Skeletal muscle cell (primary cell): Measurements from ENCODE around the gene TCEAL3.
"Not testable (repeated sequence)": the region's sequence is repeated elsewhere in the genome, so short reads cannot be mapped to it uniquely, and the experiment has no call there.

Source experiments
- DNase-seq: peaks from one replicate; pipeline ENCODE4 v3.0.0-alpha.2; 2010; ENCODE audit warnings: low read depth
- H3K4me3 ChIP-seq: 2 replicates; pipeline ENCODE4 v1.5.1; 2011; ENCODE audit warnings: low read depth, mild to moderate bottlenecking, control low read depth, low read length, moderate library complexity

TCEAL3 gene, protein sequence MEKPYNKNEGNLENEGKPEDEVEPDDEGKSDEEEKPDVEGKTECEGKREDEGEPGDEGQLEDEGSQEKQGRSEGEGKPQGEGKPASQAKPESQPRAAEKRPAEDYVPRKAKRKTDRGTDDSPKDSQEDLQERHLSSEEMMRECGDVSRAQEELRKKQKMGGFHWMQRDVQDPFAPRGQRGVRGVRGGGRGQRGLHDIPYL

DNA sequence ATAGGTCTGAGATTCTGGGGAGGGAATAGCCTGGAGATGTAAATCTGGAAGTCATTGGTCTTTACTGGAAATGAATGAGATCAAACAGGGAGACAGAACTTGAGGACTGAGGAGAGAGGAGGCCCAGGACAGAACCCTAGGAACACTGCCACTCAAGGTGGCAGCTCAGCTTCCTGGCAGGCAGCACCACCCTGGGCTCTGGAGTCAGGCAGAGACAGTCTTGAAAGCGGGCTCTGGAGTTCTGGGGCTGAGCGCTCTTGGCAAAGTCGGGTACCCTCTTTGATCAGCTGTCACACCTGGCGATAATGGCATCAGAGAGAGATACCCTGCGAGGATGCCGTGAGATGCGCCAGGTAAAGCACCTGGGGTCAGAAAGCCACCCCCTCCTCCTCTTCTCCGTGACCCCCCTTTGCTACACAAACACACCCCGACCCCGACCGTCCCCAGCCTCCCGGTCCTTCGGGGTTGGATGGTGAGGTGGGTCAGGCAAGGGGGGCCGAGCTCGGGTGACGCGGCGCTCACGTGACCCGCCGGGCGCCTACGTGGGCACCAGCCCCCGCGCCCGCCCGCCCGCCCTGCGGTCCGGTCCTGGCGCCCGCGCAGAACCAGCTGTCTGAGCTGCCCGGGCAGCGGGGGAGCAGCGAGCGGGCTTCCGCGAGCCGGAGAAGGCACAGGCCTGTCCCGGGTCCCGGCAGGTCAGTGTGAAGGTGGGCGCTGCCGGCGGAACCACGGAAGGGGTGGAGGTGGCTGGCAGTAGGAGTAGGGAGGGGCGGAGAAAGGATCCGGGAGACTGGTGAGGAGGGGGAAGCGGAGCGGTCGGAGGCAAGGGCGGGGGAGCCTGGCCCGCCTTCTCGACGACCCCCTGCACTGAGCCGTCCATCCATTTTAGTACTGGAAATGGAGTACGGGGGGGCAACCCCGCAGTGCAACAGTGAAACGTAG, at the start of gene TCEAL3:
TSS of gene TCEAL3 (plus strand) at position 600 of the 942 bp plus-strand sequence. CDS start 1,102 bp downstream, outside the sequence.
- peak within 1 kb of the TSS; percentile 64 for H3K4me3 ChIP-seq
- DNase-seq = no peak

DNA sequence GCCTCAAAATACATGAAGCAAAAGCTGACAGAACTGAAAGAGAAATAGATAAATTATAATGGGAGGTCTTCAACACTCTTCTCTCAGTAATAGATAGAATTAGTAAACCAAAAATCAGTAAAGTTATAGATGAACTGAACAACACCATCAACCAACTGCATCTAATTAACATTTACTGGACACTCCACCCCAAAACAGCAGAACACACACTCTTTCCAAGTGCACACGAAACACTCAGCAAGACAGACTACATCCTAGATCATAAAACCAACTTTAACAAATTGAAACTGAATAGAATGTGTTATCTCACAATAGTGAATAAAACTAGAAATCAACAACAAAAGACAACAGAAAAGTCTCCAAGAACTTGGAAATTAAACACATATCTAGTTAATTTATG, 47.5 kb upstream of the TCEAL3 start:
- no peak for DNase-seq
- H3K4me3 ChIP-seq = no peak overlapping the region

DNA sequence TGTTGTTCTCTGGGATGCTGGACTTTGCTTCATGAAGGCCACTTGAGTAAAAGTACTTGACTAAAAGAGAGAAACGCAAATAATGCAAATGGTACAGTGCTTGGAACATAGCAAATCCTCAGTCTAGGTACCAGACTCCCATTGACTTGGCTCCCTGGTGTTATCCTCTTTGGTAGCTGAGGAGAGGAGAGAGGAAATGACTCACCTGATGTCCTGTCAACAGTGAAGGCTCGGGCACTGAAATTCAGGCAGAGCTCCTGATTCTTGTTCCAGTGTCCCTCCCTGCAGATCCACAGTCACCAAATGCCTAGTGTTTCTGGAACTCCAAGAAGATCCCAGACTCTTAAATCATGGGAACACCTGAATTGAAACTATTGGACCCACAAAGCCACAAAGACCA, 45.0 kb upstream of the TCEAL3 start:
- H3K4me3 ChIP-seq = no peak overlapping the region
- no peak for DNase-seq

DNA sequence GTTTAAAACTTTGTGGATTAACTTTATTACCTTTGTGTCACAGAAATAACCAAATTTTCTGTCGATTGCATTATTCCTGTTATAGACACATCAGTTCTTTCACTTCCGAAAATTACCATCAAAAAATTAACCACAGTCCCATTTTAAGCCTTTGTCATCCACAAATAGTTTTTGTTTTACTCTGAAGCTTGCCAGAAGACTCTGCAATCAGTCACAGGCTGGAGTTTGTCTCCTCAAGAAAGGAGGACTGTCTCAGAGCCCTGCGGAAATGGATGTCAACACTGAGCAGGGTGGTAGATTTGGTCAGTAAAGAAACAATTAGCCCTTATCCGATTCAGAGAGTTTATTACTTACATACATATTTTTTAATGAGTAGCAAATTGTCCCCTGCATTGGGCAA, 42.6 kb upstream of the TCEAL3 start:
- DNase-seq = no peak
- H3K4me3 ChIP-seq = no peak overlapping the region

DNA sequence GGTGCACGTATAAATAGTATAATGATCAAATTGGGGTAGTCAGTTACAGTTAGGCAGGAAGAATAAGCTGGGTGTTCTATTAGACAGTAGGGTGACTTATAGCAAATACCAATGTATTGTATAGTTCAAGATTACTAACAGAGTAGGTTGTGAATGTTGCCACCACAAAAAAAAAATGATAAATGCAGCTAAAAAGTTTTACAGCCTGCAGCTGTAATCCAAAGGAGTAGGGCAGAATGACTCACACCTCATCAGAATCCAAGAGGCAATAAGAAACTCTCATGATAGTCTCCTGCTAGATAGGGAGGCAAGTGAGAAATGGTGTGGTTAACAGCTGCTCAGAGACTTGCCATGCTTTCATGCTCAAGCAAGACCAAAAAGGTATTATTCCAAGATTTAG, 42.0 kb upstream of the TCEAL3 start:
- H3K4me3 ChIP-seq = no peak overlapping the region
- DNase-seq = peak; percentile 59

DNA sequence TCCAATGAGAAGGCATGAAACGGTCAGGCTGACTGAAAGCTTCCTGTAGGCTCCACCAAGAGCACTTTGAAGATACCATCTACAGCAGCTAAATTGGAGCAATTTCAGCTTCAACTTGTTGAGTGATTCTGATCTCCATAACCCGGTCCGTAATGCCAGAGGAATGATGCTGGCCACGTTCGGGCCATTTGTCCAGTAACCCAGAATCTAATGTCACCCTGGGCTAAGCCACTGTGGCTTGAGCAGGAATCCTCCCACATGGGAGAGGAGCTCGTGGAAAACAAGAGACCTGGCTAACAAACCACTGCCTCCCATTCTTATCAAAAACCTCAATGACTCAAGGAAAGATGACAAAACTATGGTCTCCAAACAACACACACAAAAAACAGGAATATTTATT, 36.6 kb upstream of the TCEAL3 start:
- no peak for DNase-seq
- no peak overlapping the region for H3K4me3 ChIP-seq

DNA sequence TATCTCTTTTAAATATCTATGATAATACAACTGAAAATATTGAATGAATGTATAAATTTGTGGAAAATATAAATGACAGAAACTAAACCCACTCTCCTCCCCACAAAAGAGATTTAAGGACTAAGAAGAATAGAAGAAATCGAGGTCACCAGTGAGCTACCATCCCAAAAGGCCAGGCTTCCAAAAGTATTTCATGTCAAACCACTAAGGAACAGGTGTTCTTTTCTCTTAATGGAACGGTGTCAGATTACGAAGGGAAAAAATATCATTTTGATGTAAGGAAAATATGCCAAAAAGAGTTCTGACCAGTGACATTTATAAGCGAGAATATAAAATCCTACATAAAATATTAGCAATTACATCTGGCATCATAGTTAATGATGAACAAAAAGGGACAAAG, 36.0 kb upstream of the TCEAL3 start:
- no peak for DNase-seq

DNA sequence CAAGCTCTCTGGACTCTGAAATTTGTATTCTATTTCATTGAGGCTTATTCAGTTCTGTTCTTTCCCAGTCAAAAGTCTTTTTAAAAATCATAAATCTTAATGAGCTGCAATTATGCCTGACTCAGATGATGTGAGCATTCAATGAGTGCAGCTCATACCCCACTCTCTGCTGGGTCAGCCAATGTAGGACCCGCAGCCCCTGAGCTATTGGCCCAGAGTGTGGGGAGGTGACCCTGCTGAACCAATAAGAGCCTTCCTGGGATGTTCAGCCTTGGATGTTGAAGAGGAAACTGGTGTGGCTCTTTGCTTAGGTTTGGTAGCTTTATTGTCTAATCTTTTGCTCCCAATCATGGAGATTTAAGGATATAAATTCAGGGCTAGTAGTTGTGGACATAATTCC, 34.6 kb upstream of the TCEAL3 start:
- H3K4me3 ChIP-seq = no peak overlapping the region
- no peak for DNase-seq

More for the DNA sequence above, 36.0 kb upstream of the TCEAL3 start:
- H3K4me3 ChIP-seq = no peak overlapping the region

DNA sequence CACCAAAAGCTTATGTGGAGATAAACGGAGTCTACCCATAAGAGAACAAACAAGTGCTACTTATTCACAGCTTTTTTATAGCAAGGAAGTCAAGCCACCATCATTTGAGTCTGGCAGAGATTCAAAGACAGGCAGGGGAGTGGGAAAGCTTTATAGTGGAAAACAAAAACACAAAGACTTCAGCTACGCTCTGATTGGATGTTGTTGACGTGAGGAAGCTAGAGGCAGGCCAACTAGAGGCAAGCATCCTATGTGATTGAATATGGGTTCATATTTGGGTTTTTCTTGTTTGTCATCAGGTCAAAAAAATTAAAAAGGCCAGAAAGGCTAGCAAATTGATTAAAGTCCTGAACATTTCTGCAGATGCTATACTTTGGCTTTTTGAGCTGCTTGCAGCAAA, 23.2 kb upstream of the TCEAL3 start:
- H3K4me3 ChIP-seq = no peak overlapping the region
- DNase-seq = no peak

DNA sequence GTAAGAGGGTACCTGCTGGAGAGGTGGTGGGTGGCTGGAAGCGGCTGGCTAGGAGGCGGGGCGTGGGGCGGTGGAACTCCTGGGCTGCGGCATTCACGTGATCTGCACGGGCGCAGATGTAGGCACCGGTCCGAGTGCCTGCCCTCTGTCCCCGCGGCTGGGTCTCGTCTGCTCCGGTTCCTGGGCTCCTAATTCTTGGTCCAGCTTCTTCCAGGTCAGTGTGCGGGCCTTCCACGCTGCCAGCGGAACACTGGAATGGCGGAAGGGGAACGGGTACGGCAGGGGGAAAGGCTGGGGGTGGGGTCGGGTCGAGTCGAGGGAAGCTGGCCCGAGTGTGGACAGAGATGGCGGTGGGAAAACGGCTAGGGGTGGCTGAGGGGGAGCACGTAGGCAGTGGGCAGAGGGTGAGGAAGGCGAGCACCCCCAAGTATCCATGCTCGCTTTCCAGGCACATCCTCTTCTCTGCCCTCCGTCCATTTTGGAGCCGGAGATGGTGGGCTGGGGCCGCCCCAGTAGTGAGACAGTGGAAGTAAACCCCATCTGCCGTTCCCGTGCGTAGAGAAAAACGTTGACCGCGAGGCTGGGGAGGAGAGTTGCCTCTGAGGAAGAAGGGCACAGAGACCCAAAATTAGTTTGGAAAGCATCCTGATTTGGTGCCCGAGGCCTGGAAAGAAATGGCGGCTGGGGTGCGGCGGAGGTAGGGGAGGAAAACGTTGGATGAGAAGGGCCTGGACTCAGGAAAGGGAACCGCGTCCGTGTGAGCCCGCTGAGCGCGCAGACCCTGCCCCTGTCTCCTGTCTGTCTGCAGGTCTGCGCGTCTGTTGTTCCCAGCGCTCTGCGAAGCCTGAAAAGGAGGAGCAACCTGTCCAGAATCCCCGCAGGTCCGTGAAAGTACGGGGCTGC, 22.1 kb upstream of the TCEAL3 start, which contains the start of gene TCEAL4:
TSS of gene TCEAL4 (plus strand) at position 105 of the 903 bp plus-strand sequence. CDS start 1,161 bp downstream, outside the sequence.
- DNase-seq = no peak
- peak within 1 kb of the TSS; percentile 60 for H3K4me3 ChIP-seq

DNA sequence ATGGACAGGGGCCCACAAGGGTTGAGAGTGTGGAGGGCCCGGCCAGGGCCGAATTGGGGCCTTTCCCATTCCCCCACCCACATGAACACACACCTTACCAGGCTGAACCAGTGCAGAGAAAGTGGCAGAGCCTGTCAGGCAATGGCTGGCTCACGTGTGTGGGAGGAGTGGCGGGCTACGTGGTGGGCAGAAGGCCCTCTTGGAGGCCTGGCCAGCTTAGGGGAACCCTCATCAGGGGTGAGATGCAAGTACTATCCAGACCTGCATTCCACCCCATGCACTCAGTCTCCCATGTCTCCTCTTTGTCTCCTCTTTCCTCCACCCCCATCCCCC, 21.5 kb upstream of the TCEAL3 start:
- peak overlapping the region; percentile 60 for H3K4me3 ChIP-seq
- DNase-seq = no peak

DNA sequence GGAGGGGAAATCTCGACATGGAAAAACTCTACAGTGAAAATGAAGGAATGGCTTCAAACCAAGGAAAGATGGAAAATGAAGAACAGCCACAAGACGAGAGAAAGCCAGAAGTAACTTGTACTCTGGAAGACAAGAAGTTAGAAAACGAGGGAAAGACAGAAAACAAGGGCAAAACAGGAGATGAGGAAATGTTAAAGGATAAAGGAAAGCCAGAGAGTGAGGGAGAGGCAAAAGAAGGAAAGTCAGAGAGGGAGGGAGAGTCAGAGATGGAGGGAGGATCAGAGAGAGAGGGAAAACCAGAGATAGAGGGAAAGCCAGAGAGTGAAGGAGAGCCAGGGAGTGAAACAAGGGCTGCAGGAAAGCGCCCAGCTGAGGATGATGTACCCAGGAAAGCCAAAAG, 21.1 kb upstream of the TCEAL3 start:
- peak overlapping the region; percentile 60 for H3K4me3 ChIP-seq
- DNase-seq = no peak

DNA sequence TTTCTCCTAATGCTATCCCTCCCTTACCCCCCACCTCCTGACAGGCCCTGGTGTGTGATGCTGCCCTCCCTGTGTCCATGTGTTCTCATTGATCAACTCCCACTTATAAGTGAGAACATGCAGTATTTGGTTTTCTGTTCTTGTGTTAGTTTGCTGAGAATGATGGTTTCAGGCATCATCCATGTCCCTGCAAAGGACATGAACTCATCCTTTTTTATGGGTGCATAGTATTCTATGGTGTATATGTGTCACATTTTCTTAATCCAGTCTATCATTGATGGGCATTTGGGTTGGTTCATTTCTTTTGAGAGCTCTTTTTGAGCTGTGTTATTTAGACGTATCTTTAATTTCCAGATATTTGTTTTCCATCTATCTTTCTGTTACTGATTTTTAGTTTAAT, 15.5 kb upstream of the TCEAL3 start:
- not testable (repeated sequence) for H3K4me3 ChIP-seq, DNase-seq

DNA sequence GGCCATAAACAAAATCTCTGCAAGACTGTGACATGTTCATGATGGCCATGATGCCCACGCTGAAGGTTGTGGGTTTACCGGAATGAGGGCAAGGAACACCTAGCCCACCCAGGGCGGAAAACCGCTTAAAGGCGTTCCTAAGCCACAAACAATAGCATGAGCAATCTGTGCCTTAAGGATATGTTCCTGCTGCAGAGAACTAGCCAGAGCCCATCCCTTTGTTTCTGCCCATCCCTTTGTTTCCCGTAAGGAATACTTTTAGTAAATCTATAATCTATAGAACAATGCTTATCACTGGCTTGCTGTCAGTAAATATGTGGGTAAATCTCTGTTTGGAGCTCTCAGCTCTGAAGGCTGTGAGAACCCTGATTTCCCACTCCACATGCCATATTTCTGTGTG, 12.6 kb upstream of the TCEAL3 start:
- not testable (repeated sequence) for H3K4me3 ChIP-seq, DNase-seq

DNA sequence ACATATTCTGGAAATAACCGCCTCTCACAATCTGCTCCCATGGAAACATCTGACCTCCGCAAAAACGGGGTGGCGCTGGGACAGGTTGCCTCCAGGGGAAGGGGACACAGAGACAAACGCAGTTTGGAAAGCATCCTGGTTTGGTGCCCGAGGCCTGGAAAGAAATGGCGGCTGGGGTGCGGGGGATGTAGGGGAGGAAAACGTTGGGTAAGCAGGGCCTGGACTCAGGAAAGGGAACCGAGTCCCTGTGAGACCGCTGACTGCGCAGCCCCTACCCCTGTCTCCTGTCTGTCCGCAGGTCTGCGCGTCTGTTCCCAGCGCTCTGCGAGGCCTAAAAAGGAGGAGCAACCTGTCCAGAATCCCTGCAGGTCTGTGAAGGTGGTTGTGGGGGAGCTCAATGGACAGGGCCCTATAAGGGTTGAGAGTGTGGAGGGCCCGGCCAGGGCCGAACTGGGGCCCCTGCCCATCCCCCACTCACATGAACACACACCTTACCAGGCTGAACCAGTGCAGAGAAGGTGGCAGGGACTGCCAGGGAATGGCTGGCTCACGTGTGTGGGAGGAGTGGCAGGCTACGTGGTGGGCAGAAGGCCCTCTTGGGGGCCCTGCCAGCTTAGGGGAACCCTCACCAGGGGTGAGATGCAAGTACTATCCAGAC, 672 bp downstream of the TCEAL3 start:
- H3K4me3 ChIP-seq = peak overlapping the region; percentile 64
- no peak for DNase-seq

DNA sequence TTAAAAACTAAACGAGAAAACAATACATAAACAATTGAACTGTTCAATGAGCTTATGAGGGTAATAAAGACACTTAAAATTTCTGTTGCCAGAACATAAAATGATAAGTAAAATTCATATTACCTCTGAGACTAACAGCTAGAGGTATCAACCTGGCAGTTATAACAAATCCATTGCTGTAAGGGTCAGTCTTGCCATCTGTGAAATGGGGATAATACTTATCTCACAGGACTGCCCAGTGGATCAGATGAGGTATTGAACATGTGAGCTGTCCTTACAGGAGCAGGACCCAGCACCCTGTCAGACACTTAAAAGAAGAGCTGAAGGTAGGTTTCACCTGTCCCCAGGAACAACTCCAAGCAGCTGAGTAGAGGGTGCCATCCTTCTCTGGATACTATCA, 2.5 kb downstream of the TCEAL3 start:
- DNase-seq = no peak
- H3K4me3 ChIP-seq = no peak overlapping the region

DNA sequence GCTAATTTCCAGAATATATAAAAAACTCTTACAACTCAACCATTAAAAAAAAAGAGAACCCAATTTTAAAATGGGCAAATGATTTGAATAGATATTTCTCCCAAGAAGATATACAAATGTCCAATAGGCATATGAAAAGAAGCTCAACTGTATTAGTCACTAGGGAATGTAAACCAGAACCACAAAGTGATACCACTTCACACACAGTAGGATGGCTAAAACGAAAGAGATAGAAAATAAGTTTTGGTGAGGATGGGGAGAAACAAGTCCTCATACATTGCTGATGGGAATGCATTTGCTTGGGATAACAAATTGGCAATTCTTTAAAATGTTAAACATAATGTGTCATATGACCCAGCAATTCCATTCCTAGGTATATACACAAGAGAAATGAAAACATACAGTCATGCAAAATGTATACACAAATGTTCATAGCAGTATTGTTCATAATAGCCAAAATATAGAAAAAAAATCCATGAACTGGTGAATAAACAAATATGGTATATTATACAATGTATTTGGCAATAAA, 5.7 kb downstream of the TCEAL3 start:
- DNase-seq = no peak
- H3K4me3 ChIP-seq = no peak overlapping the region

DNA sequence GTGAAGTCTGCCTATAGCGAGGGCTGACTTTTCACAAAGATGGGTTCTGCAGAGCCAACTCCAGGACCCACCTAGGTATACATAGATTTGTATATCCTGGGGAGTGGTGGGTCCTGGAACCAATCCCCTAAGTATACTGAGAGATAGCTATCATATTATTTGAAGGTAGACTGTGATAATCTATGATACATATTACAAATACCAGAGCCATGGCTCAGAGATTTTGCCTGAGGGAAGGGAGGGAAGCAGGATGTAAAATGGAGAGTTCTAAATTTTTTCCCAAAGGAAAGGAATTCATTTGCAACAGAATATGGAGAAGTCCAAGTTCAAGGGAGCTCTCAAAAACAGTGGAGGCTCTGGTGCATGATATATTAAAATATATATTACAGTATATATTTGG, 7.2 kb downstream of the TCEAL3 start:
- H3K4me3 ChIP-seq = no peak overlapping the region
- DNase-seq = no peak

DNA sequence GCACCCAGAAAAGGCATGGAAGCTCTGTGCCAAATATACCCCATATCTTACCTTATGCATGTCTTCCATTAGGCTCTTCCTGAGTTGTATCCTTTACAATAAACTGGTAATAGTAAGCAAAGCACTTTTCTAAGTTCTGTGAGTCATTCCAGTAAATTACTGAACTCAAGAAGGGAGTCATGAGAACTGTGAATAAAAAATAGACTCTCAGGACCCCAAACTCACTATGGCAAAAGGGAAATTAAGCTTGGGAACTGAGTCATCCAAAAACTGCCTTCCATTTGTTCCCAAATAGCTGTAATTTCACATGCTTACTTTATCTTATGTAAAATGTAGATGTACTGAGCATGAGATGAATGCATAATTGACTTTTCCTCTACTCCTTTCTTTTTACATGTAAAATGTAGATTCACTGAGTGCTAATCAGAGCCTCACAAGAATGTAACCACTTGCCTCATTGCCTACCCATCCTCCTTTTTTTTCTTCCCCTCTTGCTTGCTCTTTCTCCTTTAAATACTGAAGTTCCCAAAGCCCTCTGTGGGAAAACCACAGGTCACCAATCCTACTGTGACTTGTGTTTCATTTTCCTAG, 8.1 kb downstream of the TCEAL3 start:
- no peak for DNase-seq
- H3K4me3 ChIP-seq = no peak overlapping the region
